Kidney (tissue), 14 donors: ENCODE data around the gene TTC7B. TPM values are rescaled to one million over a fixed set of nuclear protein-coding genes. Genes with fewer than 3 reads are reported as not detected.

Experiments
- DNase-seq, 5 donors: peaks; one replicate each; pipeline ENCODE4 v3.0.0-alpha.2; 2013 to 2020
- FAIRE-seq: peaks from 2 replicates; lab custom pipeline; 2012; peaks lifted over from hg19 to GRCh38; lab: Jason Lieb, UNC
- H3K27ac ChIP-seq, 2 donors: one replicate each; pipeline ENCODE4 v1.7.0; 2013; ENCODE audit warnings: low read depth in 2 of 2, low read length in 2 of 2, inconsistent platforms in 1 of 2
- H3K27me3 ChIP-seq: one replicate; pipeline ENCODE4 v1.7.1; 2013; ENCODE audit warnings: low read length, inconsistent platforms; ENCODE audit not compliant: control insufficient read depth, insufficient read depth
- H3K36me3 ChIP-seq, 3 donors: one replicate each; pipeline versions ENCODE4 v1.7.0 to v1.7.1; 2013; ENCODE audit warnings: low read length in 3 of 3, control low read depth in 1 of 3, inconsistent platforms in 1 of 3; ENCODE audit not compliant: insufficient read depth in 3 of 3, control insufficient read depth in 2 of 3
- H3K4me1 ChIP-seq, 3 donors: one replicate each; pipeline versions ENCODE4 v1.7.0 to v1.7.1; 2013; ENCODE audit warnings: low read length in 3 of 3, inconsistent platforms in 1 of 3, low read depth in 1 of 3; ENCODE audit not compliant: control insufficient read depth in 2 of 3, insufficient read depth in 2 of 3
- H3K4me3 ChIP-seq, 3 donors: one replicate each; pipeline versions ENCODE4 v1.7.0 to v1.8.1; 2013; ENCODE audit warnings: low read length in 3 of 3, control low read depth in 1 of 3, inconsistent platforms in 1 of 3
- H3K9ac ChIP-seq, 3 donors: one replicate each; pipeline versions ENCODE4 v1.7.0 to v1.7.1; 2013; ENCODE audit warnings: low read length in 3 of 3, control low read depth in 1 of 3, inconsistent platforms in 1 of 3
- H3K9me3 ChIP-seq, 3 donors: one replicate each; pipeline versions ENCODE4 v1.7.0 to v1.7.1; 2013; ENCODE audit warnings: low read length in 3 of 3, control low read depth in 1 of 3, inconsistent platforms in 1 of 3; ENCODE audit not compliant: control insufficient read depth in 2 of 3, insufficient read depth in 1 of 3
- CTCF ChIP-seq: IDR thresholded peaks from 3 replicates; pipeline ENCODE4 v1.5.1; 2012; ENCODE audit warnings: mild to moderate bottlenecking, moderate library complexity, borderline replicate concordance; ENCODE audit not compliant: insufficient read depth; ENCODE audit errors: extremely low read depth
- intact Hi-C: fragments of 100-400 bp; cut with DNase I; formaldehyde crosslinking; loops from one replicate; pipeline ENCODE4 v1.11.1; 2022
- polyA plus RNA-seq: library from polyadenylated mRNA; stranded (reverse); fragments of 350-450 nt; fragmentation: Illumina TruSeq; extraction: RNeasy Lipid Tissue Mini Kit (QIAGEN cat#74804); gene quantifications from one replicate; pipeline ENCODE4 v1.2.3, GENCODE V29; 2014; ENCODE audit warnings: low read depth, low replicate concordance; ENCODE audit not compliant: insufficient read depth
- total RNA-seq: library from RNA; stranded (reverse); fragmentation: NEBNext Ultra II Directional; extraction: Animal tissue kit (Norgen Biotek cat#: 25700); gene quantifications from one replicate; pipeline ENCODE4 v1.2.1, GENCODE V29; 2021
- donor health status: control.
- donor health status: control.
- donor health status: control.
- donor health status: control.
- donor health status: control.
- donor health status: DM: yes; HTN: yes; CAD: no.
- donor health status: Normal renal cell carcinoma (clear cell type).

The TTC7B gene
- total and polyA plus RNA-seq, 2 donors from 2014 or later: 23.4 to 48.3 TPM

- intact Hi-C loops: no loop called here
- H3K9me3 ChIP-seq: no peaks in the 10 kb centered on the region
- H3K27ac ChIP-seq: no peak overlapping the region
- H3K27me3 ChIP-seq: no peaks in the 10 kb centered on the region
- H3K4me1 ChIP-seq: peaks cover 0 to 3% (median 0%) of the 10 kb centered on the region in 3 donors
- TF ChIP-seq CTCF: no peak
- FAIRE-seq (no peak), DNase-seq (no peak)
- peaks cover 2 to 16% (median 7%) of the 10 kb centered on the region in 3 donors for H3K36me3 ChIP-seq
- no peak overlapping the region for H3K9ac ChIP-seq
- no peak overlapping the region for H3K4me3 ChIP-seq
Observed at GRCh38 chr14:90675399-90675798, 140.8 kb downstream of the TTC7B start.

DNA sequence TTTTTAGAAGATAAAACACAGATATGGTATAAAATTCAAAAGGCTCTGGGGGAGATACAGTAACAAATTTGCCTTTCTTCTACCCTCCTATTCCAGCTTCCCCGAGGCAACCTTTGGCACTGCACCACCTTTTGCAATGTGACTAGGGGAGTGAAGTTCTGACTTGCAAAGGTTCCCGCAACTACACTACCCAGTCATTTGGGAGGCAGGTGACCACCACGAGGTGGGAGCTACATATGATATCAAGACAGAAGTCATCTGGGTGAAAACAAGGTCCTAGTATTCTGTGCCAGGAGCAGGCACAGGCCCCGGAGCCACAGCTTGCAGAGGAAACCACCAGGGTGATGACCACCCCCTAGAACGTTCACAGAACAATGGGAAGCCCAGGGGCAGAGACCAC lies 141.5 kb downstream of the TTC7B start:
- Histone ChIP-seq H3K4me3 (no peak overlapping the region), H3K36me3 (peaks cover 2 to 16% (median 7%) of the 10 kb centered on the region in 3 donors), H3K9ac (no peak overlapping the region), H3K27me3 (no peaks in the 10 kb centered on the region), H3K4me1 (peaks cover 0 to 3% (median 0%) of the 10 kb centered on the region in 3 donors), H3K9me3 (no peaks in the 10 kb centered on the region), H3K27ac (no peak overlapping the region)
- DNase-seq (no peak), FAIRE-seq (no peak)
- no peak for TF ChIP-seq CTCF
- intact Hi-C loops: no loop called here

GRCh38 chr14:90674043-90674670 lies 142.1 kb downstream of the TTC7B start:
- intact Hi-C loops: no loop called here
- no peaks in the 10 kb centered on the region for H3K27me3 ChIP-seq
- no peak for DNase-seq
- H3K4me3 ChIP-seq: no peak overlapping the region
- no peak for FAIRE-seq
- no peak overlapping the region for H3K9ac ChIP-seq
- H3K9me3 ChIP-seq: no peaks in the 10 kb centered on the region
- peaks cover 0 to 3% (median 0%) of the 10 kb centered on the region in 3 donors for H3K4me1 ChIP-seq
- no peak for TF ChIP-seq CTCF
- H3K27ac ChIP-seq: no peak overlapping the region
- H3K36me3 ChIP-seq: peaks cover 2 to 16% (median 7%) of the 10 kb centered on the region in 3 donors
